HG03442 (cell line): ENCODE results near the gene SPOCK1.
"Not testable (repeated sequence)": the region's sequence is repeated elsewhere in the genome, so short reads cannot be mapped to it uniquely, and the experiment has no call there.

Experiments
- ATAC-seq: cut with Tn5 transposase; IDR thresholded peaks from one replicate; pipeline ENCODE4 v1.9.1; 2021; ENCODE audit warnings: mild to moderate bottlenecking, moderate library complexity; ENCODE audit not compliant: unreplicated experiment

SPOCK1 gene

GRCh38 chr5:136998854-136999357, 500.2 kb downstream of the SPOCK1 start:
- ATAC-seq: no peak

DNA sequence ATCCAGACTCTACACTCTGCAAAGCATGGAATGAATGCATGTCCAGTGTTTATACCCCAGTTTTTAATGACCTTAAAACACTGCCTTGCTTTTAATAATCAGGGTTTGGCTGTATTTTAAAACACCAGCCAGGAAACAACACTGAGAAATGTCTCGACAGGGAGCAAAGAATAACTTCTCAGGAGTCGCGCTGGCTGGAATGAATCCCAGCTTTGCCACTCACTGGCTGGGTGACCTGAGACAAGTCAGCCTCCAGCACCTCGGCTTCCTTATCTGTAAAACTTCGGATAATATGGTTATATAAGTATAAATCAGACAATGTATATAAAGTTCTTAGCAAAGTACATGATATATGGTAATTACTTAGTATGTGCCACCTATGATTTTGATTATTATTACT, 505.0 kb downstream of the SPOCK1 start:
- ATAC-seq: no peak

- no peak for ATAC-seq
These were observed 506.2 kb downstream of the SPOCK1 start for GRCh38 chr5:136992796-136993489.

- ATAC-seq: no peak
These were observed 513.2 kb downstream of the SPOCK1 start for GRCh38 chr5:136985785-136986475.

- ATAC-seq: no peak
These were observed 514.2 kb downstream of the SPOCK1 start for GRCh38 chr5:136984772-136985446.

DNA sequence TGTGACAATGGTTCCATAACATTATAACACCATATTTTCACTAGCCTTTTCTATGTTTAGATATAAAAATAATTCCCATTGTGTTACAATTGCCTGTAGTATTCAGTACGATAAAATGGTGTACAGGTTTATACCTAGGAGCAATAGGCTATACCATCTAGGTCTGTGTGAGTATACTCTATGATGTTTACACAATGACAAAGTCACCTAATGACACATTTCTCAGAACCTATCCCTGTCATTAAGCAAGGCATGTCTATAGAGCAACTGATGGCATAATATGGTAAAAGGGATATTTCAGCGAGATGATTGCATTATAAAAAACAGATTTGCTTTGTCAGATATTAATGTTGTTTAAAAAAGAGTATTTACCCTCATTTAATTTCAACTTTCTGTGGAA, 517.2 kb downstream of the SPOCK1 start:
- ATAC-seq: no peak

- ATAC-seq: no peak
These were observed 520.0 kb downstream of the SPOCK1 start for GRCh38 chr5:136979131-136979530.

DNA sequence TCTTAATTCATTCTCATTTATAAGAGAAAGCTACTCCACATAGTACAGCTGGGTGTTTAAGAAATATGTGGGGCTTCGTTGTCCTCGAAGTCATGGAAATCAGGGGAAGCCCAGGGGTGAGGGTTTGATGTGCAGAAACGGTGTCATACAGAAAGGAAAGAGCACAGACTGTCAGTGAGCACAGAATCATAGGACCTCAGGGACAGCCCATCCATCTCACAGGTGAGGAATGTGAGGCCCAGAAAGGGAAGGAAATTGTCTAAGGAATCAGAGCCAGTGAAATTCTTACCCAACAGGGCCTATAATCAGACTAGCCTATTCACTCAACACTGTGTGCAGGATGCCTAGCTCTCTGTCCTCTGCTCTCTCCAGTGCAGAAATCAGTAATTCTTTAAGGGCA, 535.6 kb downstream of the SPOCK1 start:
- ATAC-seq: no peak

GRCh38 chr5:136957428-136957827, 541.7 kb downstream of the SPOCK1 start:
- no peak for ATAC-seq

- not testable (repeated sequence) for ATAC-seq
These were observed 545.0 kb downstream of the SPOCK1 start for GRCh38 chr5:136954142-136954541.

DNA sequence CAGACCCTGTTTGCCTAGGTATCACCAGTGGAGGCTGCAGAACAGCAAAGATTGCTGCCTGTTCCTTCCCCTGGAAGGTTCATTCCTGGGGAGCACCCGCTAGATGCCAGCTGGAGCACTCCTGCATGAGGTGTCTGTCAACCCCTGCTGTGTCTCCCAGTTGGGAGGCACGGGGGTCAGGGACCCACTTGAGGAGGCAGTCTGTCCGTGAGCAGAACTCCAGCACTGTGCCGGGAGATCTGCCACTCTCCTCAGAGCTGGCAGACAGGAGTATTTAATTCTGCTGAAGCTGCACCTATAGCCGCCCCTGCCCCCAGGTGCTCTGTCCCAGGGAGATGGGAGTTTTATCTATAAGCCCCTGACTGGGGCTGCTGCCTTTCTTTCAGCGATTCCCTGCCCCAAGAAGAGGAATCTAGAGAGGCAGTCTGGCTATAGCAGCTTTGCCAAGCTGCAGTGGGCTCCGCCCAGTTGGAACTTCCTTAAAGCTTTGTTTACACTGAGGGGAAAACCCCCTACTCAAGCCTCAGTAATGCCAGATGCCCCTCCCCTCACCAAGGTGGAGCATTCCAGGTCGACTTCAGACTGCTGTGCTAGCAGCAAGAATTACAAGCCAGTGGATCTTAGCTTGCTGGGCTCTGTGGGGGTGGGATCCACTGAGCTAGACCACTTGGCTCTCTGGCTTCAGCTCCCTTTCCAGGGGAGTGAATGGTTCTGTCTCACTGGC, 545.6 kb downstream of the SPOCK1 start:
- not testable (repeated sequence) for ATAC-seq

GRCh38 chr5:136927571-136927970, 571.6 kb downstream of the SPOCK1 start:
- no peak for ATAC-seq

DNA sequence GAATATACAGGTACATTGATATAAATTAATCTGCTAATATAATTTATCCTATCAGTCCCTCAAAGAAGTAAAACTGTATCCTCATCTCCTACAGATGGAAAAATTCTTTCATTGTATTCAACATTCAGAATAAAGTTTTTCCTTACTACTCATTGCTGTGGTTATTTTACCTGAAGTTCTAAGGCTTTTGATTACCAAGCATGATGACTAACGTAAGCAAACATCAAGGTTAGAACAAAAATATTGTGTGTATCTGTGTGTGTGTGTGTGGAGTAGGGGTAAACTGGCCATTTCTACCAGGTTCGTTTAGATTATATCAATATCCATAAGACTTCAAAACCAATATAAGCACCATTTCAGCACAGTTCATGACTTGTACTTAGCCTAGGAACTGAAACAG, 573.1 kb downstream of the SPOCK1 start:
- no peak for ATAC-seq
